GM12872 (cell line): ENCODE measurements around the gene CARHSP1.

Source experiments
- CTCF ChIP-seq: IDR thresholded peaks from 3 replicates; pipeline ENCODE4 v1.5.1; 2011; ENCODE audit warnings: low read depth, mild to moderate bottlenecking, low read length, moderate library complexity; ENCODE audit not compliant: insufficient read depth

CARHSP1 gene

GRCh38 chr16:8882725-8883377 lies 14.0 kb upstream of the CARHSP1 start:
- TF ChIP-seq CTCF = no peak

GRCh38 chr16:8882041-8882617 lies 13.3 kb upstream of the CARHSP1 start, which contains the start of gene LITAFD:
LITAFD (plus strand) TSS chr16:8882351; CDS start chr16:8884356, 2,005 bp downstream.
- TF ChIP-seq CTCF = no peak

- no peak for TF ChIP-seq CTCF
These were observed 12.2 kb upstream of the CARHSP1 start for GRCh38 chr16:8880839-8881510.

- TF ChIP-seq CTCF = no peak
These were observed 9.7 kb upstream of the CARHSP1 start for GRCh38 chr16:8878523-8878911.

- no peak for TF ChIP-seq CTCF
These were observed 9.2 kb upstream of the CARHSP1 start for GRCh38 chr16:8877894-8878522.

- no peak for TF ChIP-seq CTCF
These were observed 5.6 kb upstream of the CARHSP1 start for GRCh38 chr16:8874388-8874787.

GRCh38 chr16:8872967-8873865 lies 4.4 kb upstream of the CARHSP1 start:
- no peak; the same call in 2 of the 3 replicates for TF ChIP-seq CTCF
